GM23248 (cell line): ENCODE data around the gene SPEF2.

Source experiments
- EZH2 ChIP-seq: fragments of 200-600 bp; sonication (generic); IDR thresholded peaks from 2 replicates; pipeline ENCODE4 v1.6.1; 2018; ENCODE audit warnings: antibody characterized with exemption, mild to moderate bottlenecking; ENCODE audit not compliant: insufficient read depth, poor library complexity, severe bottlenecking
- EZH2phosphoT487 ChIP-seq: fragments of 200-600 bp; sonication (generic); IDR thresholded peaks from 2 replicates; pipeline ENCODE4 v1.6.1; 2018; ENCODE audit warnings: antibody characterized with exemption, moderate library complexity, mild to moderate bottlenecking, low read depth; ENCODE audit not compliant: insufficient read depth

DNA sequence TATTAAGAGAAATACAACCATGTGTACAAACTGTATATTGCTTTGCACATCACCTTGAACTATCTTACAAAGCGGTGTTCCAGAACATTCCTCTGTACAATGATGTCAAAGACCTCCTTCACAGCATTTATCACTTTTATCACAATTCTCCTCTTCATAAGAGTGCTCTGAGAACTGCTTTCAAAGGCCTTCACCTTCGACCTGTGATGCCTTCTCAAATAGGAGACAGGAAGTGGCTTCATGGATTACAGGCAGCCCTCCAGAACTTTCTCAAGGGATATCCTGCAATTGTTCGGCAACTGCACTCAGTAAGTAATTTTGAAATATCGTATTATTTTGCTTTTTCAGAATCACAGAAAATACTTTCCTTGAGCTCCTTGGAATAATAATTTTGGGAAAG is 171.1 kb downstream of the SPEF2 start:
- TF ChIP-seq EZH2phosphoT487 (no peak), EZH2 (no peak)
